Coronary artery (tissue), 2 donors: ENCODE data around the gene ZNF639.

Source experiments
- DNase-seq: peaks from one replicate; pipeline ENCODE4 v3.0.0-alpha.2; 2017; ENCODE audit warnings: low spot score
- H3K27ac ChIP-seq, 2 donors: fragments of 200-600 bp; sonication (generic); one replicate each; pipeline ENCODE4 v1.5.1; 2016 to 2019
- H3K4me3 ChIP-seq: fragments of 200-600 bp; sonication (generic); 2 replicates; pipeline ENCODE4 v1.5.1; 2016; ENCODE audit warnings: mild to moderate bottlenecking, moderate library complexity
- CTCF ChIP-seq: fragments of 200-600 bp; sonication (generic); IDR thresholded peaks from one replicate; pipeline ENCODE4 v1.5.1; 2019; ENCODE audit warnings: antibody characterized with exemption

ZNF639 gene

GRCh38 chr3:179369621-179370020 is 46.8 kb downstream of the ZNF639 start:
- no peak overlapping the region for H3K4me3 ChIP-seq

DNA sequence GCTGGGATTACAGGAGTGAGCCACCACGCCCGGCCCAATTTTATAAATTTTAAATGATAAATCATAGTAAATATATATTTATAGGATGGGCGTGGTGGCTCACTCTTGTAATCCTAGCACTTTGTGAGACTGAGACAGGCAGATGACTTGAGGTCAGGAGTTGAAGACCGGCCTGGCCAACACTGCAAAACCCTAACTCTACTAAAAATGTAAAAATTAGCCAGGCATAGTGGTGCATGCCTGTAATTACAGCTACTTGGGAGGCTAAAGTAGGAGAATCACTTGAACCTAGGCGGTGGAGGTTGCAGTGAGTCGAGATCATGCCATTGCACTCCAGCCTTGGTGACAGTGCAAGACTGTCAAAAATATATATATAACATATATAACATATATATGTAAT is 51.1 kb downstream of the ZNF639 start:
- H3K4me3 ChIP-seq = no peak overlapping the region
- DNase-seq = no peak
- H3K27ac ChIP-seq = no peak overlapping the region
- no peak for TF ChIP-seq CTCF

More at GRCh38 chr3:179369621-179370020, 46.8 kb downstream of the ZNF639 start:
- DNase-seq = no peak
- TF ChIP-seq CTCF = no peak
- H3K27ac ChIP-seq = no peak overlapping the region

DNA sequence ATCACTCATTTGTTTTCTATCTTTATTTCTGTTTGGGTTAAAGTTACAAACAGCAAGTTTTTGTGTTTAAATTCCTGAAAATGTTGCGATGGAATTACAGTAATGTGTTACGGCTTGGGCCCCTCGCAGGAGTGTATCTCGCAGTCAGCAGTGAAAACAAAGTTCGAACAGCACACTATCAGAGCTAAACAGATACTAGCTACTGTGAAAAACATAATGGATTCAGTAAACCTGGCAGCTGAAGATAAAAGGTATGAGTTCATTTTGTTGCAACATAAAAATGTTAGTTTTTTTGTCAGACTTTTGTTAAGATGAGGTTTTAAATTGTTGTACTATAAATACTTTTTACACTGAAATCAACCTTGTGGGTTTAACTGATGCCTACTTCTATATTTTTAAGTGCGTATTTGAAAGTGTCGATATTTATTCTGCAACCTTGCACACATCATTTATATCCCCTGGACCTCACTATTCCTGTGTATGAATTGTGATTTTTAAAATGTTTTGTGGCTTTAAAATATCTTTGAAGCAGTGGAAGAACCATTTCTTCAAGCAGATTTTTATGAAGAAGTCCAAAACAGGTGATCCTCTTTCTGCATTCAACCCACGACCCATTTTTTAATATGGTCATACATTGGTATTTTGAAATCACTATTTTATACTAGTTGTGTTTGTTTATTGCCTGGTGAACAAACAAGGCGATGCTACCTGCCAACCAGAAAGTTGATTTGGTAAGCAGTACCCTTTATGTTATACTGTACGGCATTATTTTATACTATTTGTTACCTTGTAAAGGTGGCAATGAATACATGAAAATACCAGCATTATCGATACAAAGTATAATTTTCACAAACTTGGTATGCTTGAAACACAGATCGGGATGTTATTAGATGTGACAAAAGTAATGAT is 52.5 kb downstream of the ZNF639 start:
- Histone ChIP-seq H3K27ac (no peak overlapping the region), H3K4me3 (no peak overlapping the region)
- no peak for TF ChIP-seq CTCF
- no peak for DNase-seq

- TF ChIP-seq CTCF = no peak
- Histone ChIP-seq H3K27ac (no peak overlapping the region), H3K4me3 (no peak overlapping the region)
- no peak for DNase-seq
Measured at GRCh38 chr3:179376474-179376873, 53.6 kb downstream of the ZNF639 start.
